Activated CD4-positive, alpha-beta memory T cell treated with anti-CD3 and anti-CD28 coated beads, Interleukin-2, amount 10 ng/mL, durations not matched to agents 7 days and 5 days (primary cell): ENCODE measurements around the gene KNG1. TPM values are rescaled to one million over a fixed set of nuclear protein-coding genes. Genes with fewer than 3 reads are reported as not detected.
"Not testable (repeated sequence)": the region's sequence is repeated elsewhere in the genome, so short reads cannot be mapped to it uniquely, and the experiment has no call there.

Experiments
- CTCF ChIA-PET: fragments of 350-600 bp; sonication (Branson Sonifier 250); formaldehyde crosslinking; loops from one replicate; lab custom pipeline; 2021; ENCODE audit warnings: antibody characterized with exemption, inconsistent platforms; lab: Charles Lee
- POLR2A ChIA-PET: fragments of 350-600 bp; sonication (Branson Sonifier 250); formaldehyde crosslinking; loops from one replicate; lab custom pipeline; 2021; ENCODE audit warnings: antibody characterized with exemption; lab: Charles Lee
- DNase-seq: peaks from one replicate; pipeline ENCODE4 v3.0.0-alpha.2; 2020
- H3K27ac Mint-ChIP-seq: one replicate; pipeline ENCODE4 v1.8.0; 2021; ENCODE audit warnings: mild to moderate bottlenecking, mixed read lengths
- H3K27me3 Mint-ChIP-seq: one replicate; pipeline ENCODE4 v1.8.0; 2021; ENCODE audit warnings: mixed read lengths
- H3K36me3 Mint-ChIP-seq: one replicate; pipeline ENCODE4 v1.8.0; 2021; ENCODE audit warnings: low read depth, mixed read lengths
- H3K4me1 Mint-ChIP-seq: one replicate; pipeline ENCODE4 v1.8.0; 2021; ENCODE audit warnings: mixed read lengths
- H3K4me3 Mint-ChIP-seq: one replicate; pipeline ENCODE4 v1.8.0; 2021; ENCODE audit warnings: mild to moderate bottlenecking, mixed read lengths
- H3K9me3 Mint-ChIP-seq: one replicate; pipeline ENCODE4 v1.8.0; 2021; ENCODE audit warnings: mixed read lengths
- total RNA-seq, 2 experiments: library from RNA; stranded (reverse); gene quantifications; one replicate each; pipeline ENCODE4 v1.2.3, GENCODE V29; 2021

Gene KNG1
- not detected for total RNA-seq

GRCh38 chr3:186717039-186717457 lies at the start of gene KNG1:
KNG1 (plus strand) TSS chr3:186717359; CDS start chr3:186717543, 184 bp downstream.
- H3K27me3 Mint-ChIP-seq, result peaks cover 30% of the 10 kb centered on the region
- ChIA-PET CTCF (no interaction called here), POLR2A (no interaction called here)
- H3K4me1 Mint-ChIP-seq, result no peaks in the 10 kb centered on the region
- no peak within 1 kb of the TSS for H3K27ac Mint-ChIP-seq
- no peak within 1 kb of the TSS for H3K4me3 Mint-ChIP-seq
- DNase-seq, result no peak
- no peaks in the 10 kb centered on the region for H3K36me3 Mint-ChIP-seq
- no peaks in the 10 kb centered on the region for H3K9me3 Mint-ChIP-seq

DNA sequence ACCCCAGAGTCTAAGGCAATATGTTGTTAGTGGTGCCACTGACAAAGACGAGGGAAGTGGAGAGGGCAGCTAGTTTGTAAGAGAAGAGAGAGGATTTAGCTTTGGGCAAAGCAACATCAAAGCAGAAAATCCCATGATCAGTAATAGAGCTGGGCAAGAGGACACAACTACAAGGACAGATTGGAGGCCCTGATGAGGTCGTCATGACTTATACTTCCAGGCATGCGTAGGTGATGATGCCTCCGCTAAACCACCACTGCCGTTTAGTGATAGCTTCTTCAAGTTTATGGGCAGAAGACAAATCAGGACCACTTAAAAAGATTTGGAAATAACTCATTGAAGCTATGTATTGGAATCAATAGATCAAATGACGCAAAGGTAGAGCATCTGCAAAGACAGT lies 48.7 kb upstream of the KNG1 start:
- Mint-ChIP-seq H3K4me1 (peaks cover 21% of the 10 kb centered on the region), H3K4me3 (no peak overlapping the region), H3K36me3 (no peaks in the 10 kb centered on the region), H3K27me3 (peaks cover 24% of the 10 kb centered on the region), H3K27ac (no peak overlapping the region), H3K9me3 (peaks cover 5% of the 10 kb centered on the region)
- ChIA-PET POLR2A (interaction anchor here (0.9 kb wide), 1 partner anchor 115 kb away, joined by 4 read pairs; the partner anchor contains the start of gene EIF4A2), CTCF (no interaction called here)
- DNase-seq, result no peak

- peaks cover 21% of the 10 kb centered on the region for H3K4me1 Mint-ChIP-seq
- no peaks in the 10 kb centered on the region for H3K36me3 Mint-ChIP-seq
- peaks cover 5% of the 10 kb centered on the region for H3K9me3 Mint-ChIP-seq
- ChIA-PET POLR2A (no interaction called here), CTCF (no interaction called here)
- peaks cover 28% of the 10 kb centered on the region for H3K27me3 Mint-ChIP-seq
- no peak for DNase-seq
- peak overlapping the region; percentile 54 for H3K27ac Mint-ChIP-seq
- H3K4me3 Mint-ChIP-seq, result no peak overlapping the region
Observed at GRCh38 chr3:186669378-186670084, 47.6 kb upstream of the KNG1 start.

DNA sequence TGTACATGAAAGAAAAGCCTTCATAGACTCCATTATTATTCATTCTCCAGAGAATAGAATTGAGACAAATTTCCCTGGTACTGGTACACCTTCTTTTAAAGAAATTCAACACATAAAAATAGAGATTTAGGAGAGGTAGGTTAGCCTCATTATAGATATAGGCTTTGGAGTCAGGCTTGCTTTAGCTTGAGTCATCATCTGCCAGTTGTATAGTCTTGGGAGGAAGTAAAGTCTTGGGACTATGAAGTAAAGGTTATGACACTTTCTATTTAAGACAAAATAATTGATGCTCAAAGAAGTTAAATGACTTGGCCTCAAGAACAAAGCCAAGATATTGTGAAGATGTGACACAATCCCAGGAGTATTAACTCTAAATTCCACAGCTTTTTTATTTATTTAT lies 47.0 kb upstream of the KNG1 start:
- DNase-seq, result no peak
- H3K4me3 Mint-ChIP-seq, result no peak overlapping the region
- POLR2A ChIA-PET, result no interaction called here
- H3K9me3 Mint-ChIP-seq, result peaks cover 5% of the 10 kb centered on the region
- peaks cover 21% of the 10 kb centered on the region for H3K4me1 Mint-ChIP-seq
- peaks cover 29% of the 10 kb centered on the region for H3K27me3 Mint-ChIP-seq
- H3K36me3 Mint-ChIP-seq, result no peaks in the 10 kb centered on the region
- H3K27ac Mint-ChIP-seq, result no peak overlapping the region
- CTCF ChIA-PET, result no interaction called here

GRCh38 chr3:186671051-186671450 lies 46.1 kb upstream of the KNG1 start:
- Mint-ChIP-seq H3K36me3 (no peaks in the 10 kb centered on the region), H3K9me3 (peaks cover 5% of the 10 kb centered on the region), H3K4me1 (peaks cover 21% of the 10 kb centered on the region), H3K27me3 (peaks cover 26% of the 10 kb centered on the region), H3K4me3 (no peak overlapping the region), H3K27ac (no peak overlapping the region)
- POLR2A ChIA-PET, result no interaction called here
- DNase-seq, result no peak
- CTCF ChIA-PET, result no interaction called here

DNA sequence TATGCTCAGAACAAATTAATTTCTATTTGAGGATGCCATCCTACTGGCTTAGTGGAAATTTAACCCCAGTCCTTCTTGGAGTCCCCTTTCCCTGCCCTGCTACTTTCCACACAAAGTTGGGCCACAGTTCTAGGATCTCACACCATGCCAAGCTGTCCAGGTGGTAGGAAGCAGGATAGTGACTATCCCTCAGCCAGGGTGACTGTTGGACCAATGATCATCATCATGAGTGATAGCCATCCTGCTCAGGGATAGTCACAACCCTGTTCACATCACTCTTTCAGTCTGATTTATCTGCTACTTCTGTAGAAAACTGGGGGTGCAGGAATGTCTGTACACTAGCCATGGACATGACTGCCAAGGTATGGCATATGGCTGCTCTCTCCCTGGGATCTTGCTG lies 38.6 kb upstream of the KNG1 start:
- Mint-ChIP-seq H3K9me3 (peaks cover 1% of the 10 kb centered on the region), H3K4me3 (no peak overlapping the region), H3K4me1 (no peaks in the 10 kb centered on the region), H3K36me3 (no peaks in the 10 kb centered on the region), H3K27ac (no peak overlapping the region), H3K27me3 (peaks cover 56% of the 10 kb centered on the region)
- ChIA-PET CTCF (no interaction called here), POLR2A (no interaction called here)
- no peak for DNase-seq

DNA sequence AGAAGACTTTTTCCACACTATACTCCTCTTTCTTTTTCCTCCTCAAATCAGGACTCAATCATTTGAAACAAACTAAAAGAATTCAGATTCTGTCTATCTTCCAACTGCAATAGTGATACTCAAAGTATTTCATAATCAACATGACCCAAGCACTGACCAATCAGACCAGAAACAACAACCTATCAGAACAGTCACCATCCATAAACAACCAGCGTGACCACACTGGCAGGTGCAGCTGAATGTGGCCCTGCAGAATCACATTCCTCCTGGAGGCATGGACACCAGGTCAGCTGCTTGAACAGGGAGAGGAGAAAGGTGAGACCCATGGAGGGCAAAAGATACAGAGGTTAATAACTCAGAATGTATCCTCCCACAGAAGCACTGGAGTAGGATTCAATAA lies 38.0 kb upstream of the KNG1 start:
- CTCF ChIA-PET, result no interaction called here
- peaks cover 1% of the 10 kb centered on the region for H3K9me3 Mint-ChIP-seq
- no peaks in the 10 kb centered on the region for H3K36me3 Mint-ChIP-seq
- DNase-seq, result no peak
- POLR2A ChIA-PET, result no interaction called here
- no peak overlapping the region for H3K4me3 Mint-ChIP-seq
- H3K27ac Mint-ChIP-seq, result no peak overlapping the region
- peaks cover 50% of the 10 kb centered on the region for H3K27me3 Mint-ChIP-seq
- H3K4me1 Mint-ChIP-seq, result no peaks in the 10 kb centered on the region

DNA sequence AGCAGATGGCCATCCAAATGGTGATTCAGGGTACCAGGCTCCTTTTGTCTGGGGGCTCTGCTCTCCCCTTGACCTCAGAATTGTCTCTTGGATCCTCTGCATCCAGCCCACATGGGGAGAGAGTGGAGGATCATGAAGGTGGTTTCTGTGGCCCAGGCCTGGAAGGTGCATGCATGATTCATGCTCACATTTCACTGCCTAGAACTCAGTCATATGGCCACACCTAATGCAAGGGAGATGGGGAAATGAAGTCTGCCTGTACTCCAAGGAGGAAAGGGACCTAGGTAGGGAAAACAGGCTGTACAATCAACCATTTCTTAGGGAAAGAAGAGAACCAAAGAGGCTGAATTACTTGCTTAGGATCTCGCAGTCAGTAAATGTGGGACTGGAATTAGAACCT lies 36.3 kb upstream of the KNG1 start:
- Mint-ChIP-seq H3K9me3 (peaks cover 12% of the 10 kb centered on the region), H3K36me3 (no peaks in the 10 kb centered on the region), H3K4me1 (no peaks in the 10 kb centered on the region), H3K27me3 (peaks cover 52% of the 10 kb centered on the region), H3K27ac (no peak overlapping the region), H3K4me3 (no peak overlapping the region)
- POLR2A ChIA-PET, result no interaction called here
- CTCF ChIA-PET, result no interaction called here
- DNase-seq, result no peak

- Mint-ChIP-seq H3K27me3 (peaks cover 50% of the 10 kb centered on the region), H3K27ac (no peak overlapping the region), H3K36me3 (no peaks in the 10 kb centered on the region), H3K9me3 (peaks cover 12% of the 10 kb centered on the region), H3K4me3 (no peak overlapping the region), H3K4me1 (peaks cover 2% of the 10 kb centered on the region)
- POLR2A ChIA-PET, result no interaction called here
- DNase-seq, result no peak
- CTCF ChIA-PET, result no interaction called here
Observed at GRCh38 chr3:186682812-186683211, 34.3 kb upstream of the KNG1 start.

DNA sequence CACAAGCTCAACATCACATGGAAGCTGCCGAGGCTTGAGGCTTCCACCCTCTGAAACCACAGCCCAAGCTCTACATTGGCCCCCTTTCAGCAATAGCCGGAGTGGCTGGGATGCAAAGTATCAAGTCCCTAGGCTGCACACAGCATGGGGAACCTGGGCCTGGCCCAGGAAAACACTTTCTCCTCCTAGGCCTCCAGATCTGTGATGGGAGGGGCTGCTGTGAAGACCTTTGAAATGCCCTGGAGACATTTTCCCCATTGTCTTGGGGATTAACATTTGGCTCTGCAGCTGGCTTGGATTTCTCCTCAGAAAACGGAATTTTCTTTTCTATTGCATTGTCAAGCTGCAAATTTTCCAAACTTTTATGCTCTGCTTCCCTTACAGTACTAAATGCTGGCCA lies 33.2 kb upstream of the KNG1 start:
- Mint-ChIP-seq H3K4me1 (peaks cover 5% of the 10 kb centered on the region), H3K27me3 (peaks cover 45% of the 10 kb centered on the region), H3K9me3 (peaks cover 12% of the 10 kb centered on the region), H3K36me3 (no peaks in the 10 kb centered on the region), H3K4me3 (no peak overlapping the region), H3K27ac (no peak overlapping the region)
- ChIA-PET CTCF (no interaction called here), POLR2A (no interaction called here)
- DNase-seq, result no peak

DNA sequence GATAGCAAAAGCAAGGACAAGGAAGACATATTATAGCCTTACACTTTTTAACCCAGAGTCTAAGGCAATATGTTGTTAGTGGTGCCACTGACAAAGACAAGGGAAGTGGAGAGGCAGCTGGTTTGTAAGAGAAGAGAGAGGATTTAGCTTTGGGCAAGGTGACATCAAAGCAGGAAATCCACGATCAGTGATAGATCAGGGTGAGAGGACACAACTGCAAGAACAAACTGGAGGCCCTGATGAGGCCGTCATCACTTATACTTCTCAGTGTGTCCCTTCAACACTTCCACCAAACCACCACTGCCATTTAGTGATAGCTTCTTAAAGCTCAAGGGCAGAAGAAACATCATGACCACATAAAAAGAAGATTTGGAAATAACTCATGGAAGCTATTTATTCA lies 30.7 kb upstream of the KNG1 start:
- CTCF ChIA-PET, DNase-seq, H3K4me3 Mint-ChIP-seq, H3K27ac Mint-ChIP-seq, H3K36me3 Mint-ChIP-seq, POLR2A ChIA-PET, H3K4me1 Mint-ChIP-seq: not testable (repeated sequence)
- H3K27me3 Mint-ChIP-seq, result peaks cover 48% of the 10 kb centered on the region
- H3K9me3 Mint-ChIP-seq, result peaks cover 12% of the 10 kb centered on the region

DNA sequence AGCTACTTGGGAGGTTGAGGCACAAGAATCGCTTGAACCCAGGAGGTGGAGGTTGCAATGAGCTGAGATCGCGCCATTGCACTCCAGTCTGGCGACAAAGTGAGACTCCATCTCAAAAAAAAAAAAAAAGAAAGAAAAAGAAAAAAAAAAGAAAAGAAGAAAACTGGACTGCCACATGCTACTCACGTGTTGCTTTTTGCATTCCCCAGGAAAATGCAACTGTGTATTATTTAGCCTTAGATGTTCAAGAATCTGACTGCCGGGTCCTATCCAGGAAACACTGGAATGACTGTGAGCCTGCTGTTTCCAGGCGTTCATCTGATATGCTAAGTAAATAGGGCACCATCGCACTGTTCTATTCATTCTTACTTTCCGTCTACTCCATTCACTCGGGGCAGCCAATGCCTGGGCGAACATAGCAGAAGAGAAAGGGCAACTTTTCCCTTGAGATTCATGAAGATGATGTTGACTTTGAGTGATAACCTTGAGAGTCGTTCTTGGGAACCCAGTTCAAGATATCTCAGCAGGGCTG lies 30.0 kb upstream of the KNG1 start:
- Mint-ChIP-seq H3K27ac (no peak overlapping the region), H3K27me3 (peaks cover 53% of the 10 kb centered on the region), H3K36me3 (no peaks in the 10 kb centered on the region), H3K9me3 (peaks cover 12% of the 10 kb centered on the region), H3K4me3 (no peak overlapping the region), H3K4me1 (peaks cover 5% of the 10 kb centered on the region)
- ChIA-PET POLR2A (no interaction called here), CTCF (no interaction called here)
- no peak for DNase-seq

GRCh38 chr3:186690304-186690703 lies 26.9 kb upstream of the KNG1 start:
- POLR2A ChIA-PET, H3K36me3 Mint-ChIP-seq, H3K27ac Mint-ChIP-seq, H3K4me1 Mint-ChIP-seq, DNase-seq, H3K9me3 Mint-ChIP-seq, H3K4me3 Mint-ChIP-seq, CTCF ChIA-PET: not testable (repeated sequence)
- H3K27me3 Mint-ChIP-seq, result peaks cover 46% of the 10 kb centered on the region

DNA sequence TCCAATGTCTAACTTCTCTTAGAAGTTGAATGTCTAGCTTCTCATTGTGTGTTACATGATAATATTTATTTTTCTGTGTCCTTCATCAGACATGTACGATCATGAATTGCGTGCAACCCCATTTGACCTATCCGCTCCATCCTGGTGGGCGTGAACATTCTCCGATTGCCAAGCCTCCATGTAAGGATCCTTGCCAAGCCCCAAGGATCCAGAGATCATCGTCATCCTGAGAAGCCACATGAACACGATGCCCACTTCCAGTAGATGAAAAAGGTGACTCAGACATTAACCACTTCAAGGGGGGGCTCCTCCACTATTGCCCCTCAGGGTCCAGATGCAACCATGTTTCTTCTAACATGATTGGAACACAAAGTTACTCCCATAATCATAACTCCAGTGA lies 25.5 kb upstream of the KNG1 start:
- H3K9me3 Mint-ChIP-seq, result no peaks in the 10 kb centered on the region
- no peaks in the 10 kb centered on the region for H3K36me3 Mint-ChIP-seq
- peaks cover 37% of the 10 kb centered on the region for H3K27me3 Mint-ChIP-seq
- CTCF ChIA-PET, result no interaction called here
- POLR2A ChIA-PET, result no interaction called here
- H3K27ac Mint-ChIP-seq, result no peak overlapping the region
- no peak for DNase-seq
- peaks cover 5% of the 10 kb centered on the region for H3K4me1 Mint-ChIP-seq
- no peak overlapping the region for H3K4me3 Mint-ChIP-seq
